Measurements from ENCODE around the gene MRPL42.

The MRPL42 gene

GRCh38 chr12:93461503-93461902 lies 5.8 kb upstream of the MRPL42 start:
- TF ChIP-seq TAF1 (IDR thresholded peaks at IDR 0.05; ENCODE audit: borderline replicate concordance, insufficient read depth, low read length) (no peak), SIN3A (IDR thresholded peaks at IDR 0.05; ENCODE audit: borderline replicate concordance, insufficient read depth, low read length) (no peak), POLR2AphosphoS5 (IDR thresholded peaks at IDR 0.05; ENCODE audit: low read depth, low read length) (no peak), FOXP2 (optimal IDR thresholded peaks at IDR 0.05; ENCODE audit: borderline replicate concordance, extremely low read depth, extremely low read length, insufficient read depth) (no peak), REST (IDR thresholded peaks at IDR 0.05; ENCODE audit: insufficient read depth in 1 of 2, low read depth in 2 of 2, low read length in 2 of 2) (no peak)

- TF ChIP-seq FOXP2 (optimal IDR thresholded peaks at IDR 0.05; ENCODE audit: borderline replicate concordance, extremely low read depth, extremely low read length, insufficient read depth) (no peak), SIN3A (IDR thresholded peaks at IDR 0.05; ENCODE audit: borderline replicate concordance, insufficient read depth, low read length) (no peak), POLR2AphosphoS5 (IDR thresholded peaks at IDR 0.05; ENCODE audit: low read depth, low read length) (no peak), REST (IDR thresholded peaks at IDR 0.05; ENCODE audit: insufficient read depth in 1 of 2, low read depth in 2 of 2, low read length in 2 of 2) (no peak), TAF1 (IDR thresholded peaks at IDR 0.05; ENCODE audit: borderline replicate concordance, insufficient read depth, low read length) (no peak)
These were observed 1.5 kb upstream of the MRPL42 start for GRCh38 chr12:93465841-93466240.

- TF ChIP-seq POLR2AphosphoS5 (IDR thresholded peaks at IDR 0.05; ENCODE audit: low read depth, low read length) (no peak), SIN3A (IDR thresholded peaks at IDR 0.05; ENCODE audit: borderline replicate concordance, insufficient read depth, low read length) (no peak), TAF1 (IDR thresholded peaks at IDR 0.05; ENCODE audit: borderline replicate concordance, insufficient read depth, low read length) (no peak), REST (IDR thresholded peaks at IDR 0.05; ENCODE audit: insufficient read depth in 1 of 2, low read depth in 2 of 2, low read length in 2 of 2) (no peak), FOXP2 (optimal IDR thresholded peaks at IDR 0.05; ENCODE audit: borderline replicate concordance, extremely low read depth, extremely low read length, insufficient read depth) (no peak)
These were observed 526 bp upstream of the MRPL42 start for GRCh38 chr12:93466625-93467350.

- no peak for TF ChIP-seq FOXP2 (optimal IDR thresholded peaks at IDR 0.05; ENCODE audit: borderline replicate concordance, extremely low read depth, extremely low read length, insufficient read depth)
- TF ChIP-seq POLR2AphosphoS5 (IDR thresholded peaks at IDR 0.05; ENCODE audit: low read depth, low read length) = no peak
- TF ChIP-seq REST (IDR thresholded peaks at IDR 0.05; ENCODE audit: insufficient read depth in 1 of 2, low read depth in 2 of 2, low read length in 2 of 2) = no peak
- no peak for TF ChIP-seq SIN3A (IDR thresholded peaks at IDR 0.05; ENCODE audit: borderline replicate concordance, insufficient read depth, low read length)
- TF ChIP-seq TAF1 (IDR thresholded peaks at IDR 0.05; ENCODE audit: borderline replicate concordance, insufficient read depth, low read length) = no peak
These were observed 676 bp downstream of the MRPL42 start for GRCh38 chr12:93468008-93468371.

Measured in PFSK-1 (cell line).